Skin epidermis (tissue), 12 donors: ENCODE results near the gene GLT1D1.
"Not testable (repeated sequence)": the region's sequence is repeated elsewhere in the genome, so short reads cannot be mapped to it uniquely, and the experiment has no call there.

ENCODE experiments used
- H3K27ac ChIP-seq, 21 experiments: fragments of 200-600 bp; sonication (generic) in 11 of 21; one replicate each; pipeline ENCODE4 v1.5.0; 2020; ENCODE audit warnings: mild to moderate bottlenecking in 3 of 21, inconsistent platforms in 2 of 21, moderate library complexity in 2 of 21
- H3K4me3 ChIP-seq, 7 experiments: fragments of 200-600 bp; sonication (generic) in 2 of 7; one replicate each; pipeline ENCODE4 v1.5.0; 2020; ENCODE audit warnings: inconsistent platforms in 2 of 7, mild to moderate bottlenecking in 2 of 7, moderate library complexity in 1 of 7

Gene GLT1D1

DNA sequence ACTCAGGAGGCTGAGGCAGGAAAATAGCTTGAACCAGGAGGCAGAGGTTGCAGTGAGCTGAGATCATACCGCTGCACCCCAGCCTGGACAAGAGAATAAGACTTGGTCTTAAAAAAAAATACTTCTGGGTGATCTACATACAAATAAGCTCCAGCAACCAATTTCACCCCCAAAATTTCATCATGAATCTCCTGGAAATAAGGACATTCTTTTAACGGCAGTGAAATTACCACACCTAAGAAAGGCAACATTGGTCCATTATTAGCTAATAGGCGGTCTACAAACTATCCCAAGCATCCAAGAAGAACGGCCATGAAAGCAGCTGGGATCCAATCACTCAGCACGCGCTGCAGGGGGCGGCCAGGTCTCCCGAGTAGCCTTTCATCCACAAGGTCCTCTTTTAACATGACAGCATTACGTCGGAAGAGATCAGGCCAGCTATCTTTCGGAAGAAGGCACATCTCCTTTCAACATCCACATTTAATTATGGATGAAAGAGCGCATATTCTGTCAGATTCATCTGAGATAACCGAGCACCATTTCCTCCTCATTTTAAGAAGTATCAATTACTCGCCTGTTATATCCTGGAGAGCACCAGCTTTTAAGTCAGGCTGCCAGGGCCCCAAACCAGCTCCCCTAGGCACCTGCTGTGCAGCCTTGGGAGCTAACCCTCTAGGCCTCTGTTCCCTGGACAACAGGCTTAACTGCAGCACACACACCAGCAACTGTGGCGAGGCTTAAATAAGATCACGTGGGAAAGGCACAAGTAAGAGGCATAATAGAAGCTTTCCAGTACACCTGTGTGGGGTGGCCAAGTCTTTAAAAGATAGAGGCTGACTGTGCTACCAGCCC, 33.8 kb upstream of the GLT1D1 start:
- Histone ChIP-seq H3K4me3 (no peak overlapping the region), H3K27ac (peak overlapping the region in 3 of 21 experiments; percentile 26 to 81 (median 35))

DNA sequence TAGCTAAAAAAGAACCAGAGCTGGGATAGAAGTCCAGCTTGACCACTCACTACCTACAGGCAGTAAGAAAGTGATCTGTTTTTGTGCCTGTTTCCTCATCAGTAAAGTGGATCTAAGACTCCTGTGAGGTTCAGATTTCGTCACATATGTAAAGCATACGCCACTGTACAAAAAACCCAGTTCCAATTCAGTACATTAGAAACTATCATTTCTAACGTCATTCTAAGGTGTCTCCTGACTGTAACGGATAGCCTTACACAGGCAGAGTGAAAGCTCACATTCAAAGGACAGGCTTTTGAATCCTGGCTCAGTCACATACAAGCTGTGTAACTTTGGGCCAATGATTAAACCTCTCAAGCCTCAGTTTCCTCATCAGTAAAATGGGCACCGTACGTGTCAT, 33.0 kb upstream of the GLT1D1 start:
- peak overlapping the region in 4 of 21 experiments; percentile 35 to 61 (median 47) for H3K27ac ChIP-seq
- H3K4me3 ChIP-seq, result no peak overlapping the region

DNA sequence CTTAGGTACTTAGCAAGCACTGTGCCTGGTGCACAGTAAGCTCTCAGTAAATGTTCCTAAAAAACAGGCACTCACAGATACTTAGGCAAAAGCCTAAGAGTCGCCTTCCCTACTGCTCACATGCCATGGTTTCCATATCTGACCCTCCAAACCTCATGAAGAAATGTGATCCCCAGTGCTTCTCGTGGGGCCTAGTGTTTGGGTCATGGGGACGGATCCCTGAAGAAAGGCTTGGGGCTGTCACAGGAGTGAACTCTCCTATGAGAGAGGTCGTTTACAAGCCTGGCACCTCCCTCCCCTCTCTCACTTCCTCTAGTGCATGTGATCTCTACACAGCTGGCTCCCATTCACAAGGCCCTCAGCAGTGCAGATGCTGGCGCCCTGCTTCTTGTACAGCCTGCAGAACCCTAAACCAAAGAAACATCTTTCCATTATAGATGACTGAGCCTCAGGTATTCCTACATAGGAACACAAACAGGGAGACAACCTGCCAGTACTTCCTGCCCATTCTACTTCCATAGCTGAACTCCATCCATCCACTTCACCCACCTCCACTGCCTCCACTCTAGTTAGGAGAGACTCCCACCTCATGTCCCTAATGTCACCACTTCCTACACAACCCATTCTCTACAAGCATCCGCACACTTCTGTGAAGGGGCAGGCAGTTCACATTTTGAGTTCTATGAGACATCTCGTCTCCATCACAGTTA, 32.4 kb upstream of the GLT1D1 start:
- Histone ChIP-seq H3K4me3 (no peak overlapping the region), H3K27ac (peak overlapping the region in 7 of 21 experiments; percentile 18 to 61 (median 42))

DNA sequence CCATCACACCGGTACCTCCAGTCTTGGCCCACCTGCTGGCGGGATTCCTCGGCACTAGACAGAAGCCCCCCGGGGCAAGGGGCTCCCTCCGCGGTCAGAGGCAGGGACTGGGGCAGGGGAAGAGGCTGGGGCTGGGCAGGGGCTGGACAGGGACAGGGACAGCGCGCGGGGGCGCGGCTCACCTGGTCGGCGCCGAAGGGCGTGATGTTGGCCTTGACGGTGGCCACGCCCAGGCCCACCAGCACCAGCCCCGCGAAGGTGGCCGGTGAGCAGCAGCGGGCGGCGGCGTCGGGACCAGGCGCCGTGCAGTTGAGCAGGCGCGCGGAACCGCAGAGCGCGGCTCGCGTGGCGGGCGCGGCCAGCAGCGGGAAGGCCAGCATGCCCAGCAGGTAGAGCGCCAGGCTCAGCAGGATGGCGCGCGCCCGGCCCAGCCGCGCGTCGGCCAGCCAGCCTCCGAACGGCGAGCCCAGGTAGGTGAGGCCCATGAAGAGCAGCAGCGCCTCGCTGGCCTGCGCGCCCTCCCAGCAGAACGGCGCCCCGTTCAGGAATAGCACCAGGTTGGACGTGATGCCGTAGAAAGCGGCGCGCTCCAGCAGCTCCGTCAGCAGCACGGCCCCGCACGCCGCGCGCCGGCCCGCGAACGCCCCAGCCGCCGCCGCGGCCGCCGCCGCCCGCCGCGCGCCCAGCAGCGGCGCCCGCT, 29.9 kb upstream of the GLT1D1 start:
- Histone ChIP-seq H3K4me3 (peak overlapping the region; percentile 81 to 98 (median 88)), H3K27ac (peak overlapping the region; percentile 73 to 95 (median 88))

DNA sequence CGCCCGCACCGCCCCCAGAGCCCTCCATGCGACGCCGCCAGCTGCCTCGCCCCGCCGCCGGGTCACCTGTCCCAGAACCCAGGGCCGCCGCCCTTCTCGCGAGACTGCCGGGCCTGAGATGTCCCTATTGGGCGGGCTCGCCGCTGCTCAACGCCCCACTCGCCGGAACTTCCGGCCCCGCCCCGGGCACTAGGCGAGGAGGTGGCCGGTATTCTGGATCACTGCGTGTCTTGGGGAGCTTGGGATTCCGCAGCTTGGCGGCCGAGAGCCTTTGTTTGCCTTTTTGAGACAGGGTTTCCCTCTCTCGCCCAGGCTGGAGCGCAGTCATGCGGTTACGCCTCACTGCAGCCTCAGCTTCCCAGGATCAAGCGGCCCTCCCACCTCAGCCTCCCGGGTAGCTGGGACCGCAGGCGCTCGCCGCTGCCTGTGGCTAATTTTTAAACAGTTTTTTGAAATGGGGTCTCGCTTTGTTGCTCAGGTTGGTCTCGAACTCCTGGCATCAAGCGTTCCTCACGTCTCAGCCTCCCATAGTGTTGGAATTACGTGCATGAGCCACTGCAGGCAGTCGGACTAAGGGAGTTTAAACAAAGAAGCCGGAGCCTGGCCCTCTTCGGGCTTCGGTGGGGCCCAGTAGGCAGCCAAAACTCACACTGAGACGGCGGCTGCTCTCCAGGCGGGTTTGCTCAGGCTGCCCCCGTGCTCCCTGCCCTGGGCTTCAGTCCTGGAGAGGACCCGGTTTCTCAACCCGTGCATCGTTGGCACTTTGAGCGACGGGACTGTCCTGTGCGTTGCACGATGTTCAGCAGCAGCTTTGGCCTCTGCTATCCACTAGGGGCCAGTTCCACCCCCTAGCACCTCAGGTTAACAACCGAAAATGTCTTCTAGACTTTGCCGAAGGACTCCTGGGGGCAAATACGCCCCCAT, 29.1 kb upstream of the GLT1D1 start, which contains the start of gene SLC15A4:
Gene SLC15A4, minus strand, starts transcription at position 43 of the 924 bp plus-strand sequence. Its CDS starts 15 bp downstream, at position 28.
- Histone ChIP-seq H3K4me3 (peak within 1 kb of the TSS; percentile 81 to 98 (median 88)), H3K27ac (peak within 1 kb of the TSS; percentile 80 to 95 (median 88))

DNA sequence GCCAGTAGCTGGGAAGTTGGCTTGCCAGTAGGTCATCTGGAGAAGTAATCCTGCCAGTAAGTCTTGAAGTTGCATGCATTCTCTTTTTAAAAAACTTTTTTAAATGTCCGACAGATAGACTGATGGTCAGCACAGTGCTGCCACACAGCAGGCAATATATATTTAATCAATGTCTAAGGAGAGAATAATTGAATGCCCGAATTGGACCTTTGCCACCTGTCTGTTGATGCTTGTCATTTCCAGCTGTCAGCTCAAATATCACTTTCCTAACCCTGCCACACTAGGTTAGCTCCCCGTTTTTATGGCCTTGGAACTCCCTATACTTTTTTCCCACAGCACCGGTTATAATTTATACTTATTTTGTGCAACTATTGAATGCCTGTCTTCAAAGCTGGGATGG, 27.4 kb upstream of the GLT1D1 start:
- no peak overlapping the region for H3K27ac ChIP-seq
- no peak overlapping the region for H3K4me3 ChIP-seq

DNA sequence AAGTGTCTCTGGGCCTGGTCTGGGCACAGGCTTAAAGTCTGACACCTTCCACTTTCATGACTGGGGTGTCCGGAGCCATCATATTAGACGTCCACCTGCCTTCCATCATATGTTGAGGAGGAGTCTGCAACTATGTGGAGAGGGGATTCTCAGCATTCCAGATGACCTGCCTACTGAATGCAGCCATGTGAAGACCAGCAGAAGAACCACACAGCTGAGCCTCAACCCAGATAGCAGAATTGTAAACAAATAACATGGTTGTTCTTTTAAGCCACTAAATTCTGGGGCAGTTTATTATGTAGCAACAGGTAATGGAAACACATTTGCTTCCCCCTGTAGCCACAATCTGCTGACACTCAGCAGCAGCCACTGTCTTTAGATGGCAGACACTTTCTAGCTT, 25.6 kb upstream of the GLT1D1 start:
- Histone ChIP-seq H3K4me3 (no peak overlapping the region), H3K27ac (no peak overlapping the region)

DNA sequence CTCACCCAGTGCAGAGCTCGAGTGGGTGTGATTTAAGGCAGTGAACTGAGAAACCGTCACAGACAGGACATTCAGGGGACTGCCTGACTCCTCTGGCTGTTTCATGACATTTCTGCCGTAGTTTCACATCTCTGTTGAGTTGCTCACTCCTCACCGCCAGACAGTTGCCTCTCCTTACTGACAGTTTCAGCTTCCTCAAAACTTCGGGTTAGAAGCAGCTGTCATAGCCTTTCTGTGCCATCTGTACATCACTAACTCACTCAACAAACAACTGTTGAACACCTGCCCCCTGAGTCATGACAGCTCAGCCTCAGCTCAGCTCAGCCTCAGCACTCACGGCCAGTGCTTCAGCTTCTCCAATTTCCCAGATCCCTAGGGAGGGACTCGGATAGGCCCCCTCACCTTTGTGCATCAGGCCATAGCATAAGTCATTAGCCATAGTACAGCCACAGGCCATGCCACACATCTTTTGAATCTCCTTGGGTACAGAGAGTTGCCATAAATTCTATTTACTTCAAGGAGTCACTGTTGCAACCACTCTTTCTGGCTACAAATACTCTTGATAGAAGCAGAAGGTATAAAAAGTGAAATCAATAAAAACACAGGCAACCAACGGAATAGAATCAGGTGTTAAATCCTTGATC, 23.3 kb upstream of the GLT1D1 start:
- Histone ChIP-seq H3K4me3 (no peak overlapping the region), H3K27ac (peak overlapping the region in 2 of 21 experiments; percentile 34 to 37)

DNA sequence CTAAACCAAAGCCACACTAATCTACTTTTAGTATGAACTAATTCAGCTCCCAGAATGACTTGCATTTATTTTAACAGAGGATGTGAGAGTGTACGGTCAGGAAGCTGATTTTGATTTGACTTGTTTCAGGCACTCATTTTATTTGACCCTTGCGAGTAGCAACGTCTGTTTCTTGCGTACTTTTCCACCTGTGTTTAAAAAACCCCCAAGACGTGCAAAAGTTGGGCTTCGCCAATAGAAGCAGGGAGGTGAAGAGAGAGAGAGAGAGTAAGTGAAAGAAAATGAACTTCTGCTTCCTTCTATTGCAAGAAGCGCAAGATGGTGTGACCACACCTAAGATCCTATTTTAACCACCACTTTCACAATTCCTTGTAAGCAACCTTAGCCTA, 22.8 kb upstream of the GLT1D1 start:
- Histone ChIP-seq H3K4me3 (no peak overlapping the region), H3K27ac (peak overlapping the region in 2 of 21 experiments; percentile 0 to 34)

DNA sequence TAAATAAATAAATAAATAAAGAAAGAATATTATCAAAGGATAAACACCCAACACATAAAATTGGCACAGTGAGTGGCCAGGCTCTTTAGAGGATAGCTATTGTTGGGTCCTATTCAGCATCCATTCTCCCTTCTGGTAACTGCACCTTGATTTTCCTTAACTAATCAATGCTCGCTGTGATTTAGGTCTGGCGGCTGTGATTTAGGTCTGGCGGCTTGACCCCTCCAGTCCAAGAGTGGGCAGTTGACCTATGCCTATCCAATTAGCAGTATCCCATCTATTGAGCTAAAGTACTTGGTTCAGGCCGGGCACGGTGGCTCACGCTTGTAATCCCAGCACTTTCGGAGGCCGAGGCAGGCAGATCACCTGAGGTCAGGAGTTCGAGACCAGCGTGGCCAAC, 19.9 kb upstream of the GLT1D1 start:
- no peak overlapping the region for H3K4me3 ChIP-seq
- H3K27ac ChIP-seq, result no peak overlapping the region

DNA sequence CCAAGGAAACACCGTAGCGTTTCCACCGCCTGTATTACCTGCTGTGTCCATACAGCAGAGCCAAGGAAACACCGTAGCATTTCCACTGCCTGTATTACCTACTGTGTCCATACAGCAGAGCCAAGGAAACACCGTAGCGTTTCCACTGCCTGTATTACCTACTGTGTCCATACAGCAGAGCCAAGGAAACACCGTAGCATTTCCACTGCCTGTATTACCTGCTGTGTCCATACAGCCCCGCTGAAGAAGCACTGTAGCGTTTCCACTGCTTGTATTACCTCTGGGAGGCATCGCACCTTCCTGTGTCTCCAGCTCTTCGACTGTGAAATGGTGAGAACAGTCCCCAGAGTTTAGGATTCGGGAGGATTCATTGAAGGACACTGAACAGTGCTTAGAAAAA, 13.4 kb upstream of the GLT1D1 start:
- H3K4me3 ChIP-seq, H3K27ac ChIP-seq: not testable (repeated sequence)

DNA sequence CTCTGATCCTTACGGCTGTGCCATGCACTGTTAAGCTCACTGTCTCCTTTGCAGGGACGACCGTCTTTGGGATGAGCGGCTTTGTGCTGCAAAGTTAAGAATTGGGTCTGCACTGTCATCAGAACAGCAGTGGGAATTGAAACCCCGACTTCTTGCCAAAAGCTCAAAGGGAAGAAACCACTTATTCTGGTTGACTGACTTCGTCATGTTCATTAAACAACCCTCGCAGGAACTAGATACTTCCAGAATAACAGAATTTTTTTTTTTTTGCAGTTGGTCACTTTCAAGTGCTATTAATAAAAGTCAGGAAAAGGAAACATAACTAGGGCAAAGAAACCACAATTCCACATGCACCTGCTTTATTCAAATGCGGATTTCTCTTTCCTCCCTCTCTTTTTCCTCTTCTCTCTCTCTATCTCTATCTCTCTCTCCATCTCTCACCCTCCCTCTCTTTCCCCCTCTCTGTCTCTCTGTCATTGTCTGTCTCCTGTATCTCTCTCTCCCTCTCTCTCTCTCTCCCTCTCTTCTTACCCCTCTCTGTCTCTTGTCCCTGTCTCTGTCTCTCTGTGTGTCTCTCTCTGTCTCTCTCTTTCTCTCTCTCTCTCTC, 12.3 kb upstream of the GLT1D1 start:
- Histone ChIP-seq H3K4me3 (no peak overlapping the region), H3K27ac (no peak overlapping the region)

DNA sequence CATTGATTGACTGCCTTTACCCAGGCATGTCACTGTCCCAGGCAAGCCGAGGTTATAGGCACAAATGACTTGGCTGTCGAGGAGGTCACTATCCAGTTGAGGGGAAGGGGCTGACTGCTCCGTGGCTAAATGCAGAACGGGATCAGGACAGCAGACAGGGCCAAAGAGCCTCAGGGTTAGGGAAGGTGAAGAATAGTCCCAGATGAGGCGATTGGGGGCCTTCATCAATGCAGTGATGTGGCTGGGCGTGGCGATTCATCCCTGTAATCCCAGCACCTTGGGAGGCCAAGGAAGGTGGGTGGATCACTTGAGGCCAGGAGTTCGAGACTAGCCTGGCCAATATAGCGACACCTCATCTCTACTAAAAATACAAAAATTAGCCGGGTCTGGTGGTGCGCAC, 10.7 kb upstream of the GLT1D1 start:
- H3K27ac ChIP-seq, result no peak overlapping the region
- no peak overlapping the region for H3K4me3 ChIP-seq

DNA sequence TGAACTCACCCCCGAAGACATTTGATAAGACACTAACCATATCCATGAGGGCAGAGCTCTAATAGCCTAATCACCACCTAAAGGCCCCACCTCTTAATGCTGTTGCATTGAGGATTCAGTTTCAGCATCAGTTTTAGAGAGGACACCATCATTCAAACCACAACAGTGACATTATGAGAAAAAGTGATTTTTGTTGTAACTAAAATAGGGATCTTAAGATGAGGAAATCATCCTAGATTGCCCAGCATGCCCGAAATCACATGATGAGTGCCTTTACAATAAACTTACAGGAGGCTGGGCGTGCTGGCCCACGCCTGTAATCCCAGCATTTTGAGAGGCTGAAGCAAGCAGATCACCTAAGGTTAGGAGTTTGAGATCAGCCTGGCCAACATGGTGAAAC, 9.7 kb upstream of the GLT1D1 start:
- Histone ChIP-seq H3K4me3 (no peak overlapping the region), H3K27ac (no peak overlapping the region)

DNA sequence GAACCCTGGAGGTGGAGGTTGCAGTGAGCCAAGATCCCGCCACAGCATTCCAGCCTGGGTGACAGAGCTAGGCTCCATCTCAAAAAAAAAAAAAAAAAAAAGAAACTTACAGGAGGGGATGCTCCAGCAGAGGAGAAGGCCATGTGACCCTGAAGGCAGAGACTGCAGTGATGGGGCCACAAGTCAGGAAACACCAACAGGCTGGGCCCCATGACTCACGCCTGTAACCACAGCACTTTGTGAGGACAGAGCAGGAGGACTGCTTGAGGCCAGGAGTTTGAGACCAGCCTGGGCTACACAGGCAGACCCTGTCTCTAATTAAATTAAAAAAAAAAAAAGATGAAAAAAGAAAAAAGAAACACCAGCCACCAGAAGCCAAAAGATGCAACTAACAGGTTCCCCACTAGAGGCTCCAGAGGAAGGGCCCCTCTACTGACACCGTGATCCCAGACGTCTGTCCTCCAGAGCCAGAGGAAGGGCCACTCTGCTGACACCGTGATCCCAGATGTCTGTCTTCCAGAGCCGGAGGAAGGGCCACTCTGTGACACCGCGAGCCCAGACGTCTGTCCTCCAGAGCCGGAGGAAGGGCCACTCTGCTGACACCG, 9.1 kb upstream of the GLT1D1 start:
- no peak overlapping the region for H3K27ac ChIP-seq
- no peak overlapping the region for H3K4me3 ChIP-seq

DNA sequence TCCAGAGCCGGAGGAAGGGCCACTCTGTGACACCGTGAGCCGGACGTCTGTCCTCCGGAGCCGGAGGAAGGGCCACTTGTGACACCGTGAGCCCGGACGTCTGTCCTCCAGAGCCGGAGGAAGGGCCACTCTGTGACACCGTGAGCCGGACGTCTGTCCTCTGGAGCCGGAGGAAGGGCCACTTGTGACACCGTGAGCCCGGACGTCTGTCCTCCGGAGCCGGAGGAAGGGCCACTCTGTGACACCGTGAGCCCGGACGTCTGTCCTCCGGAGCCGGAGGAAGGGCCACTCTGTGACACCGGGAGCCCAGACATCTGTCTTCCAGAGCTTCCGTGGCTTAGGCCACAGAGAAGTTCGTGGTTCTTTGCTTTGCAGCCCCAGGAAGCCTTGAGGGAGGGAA, 6.6 kb upstream of the GLT1D1 start:
- not testable (repeated sequence) for H3K27ac ChIP-seq, H3K4me3 ChIP-seq

DNA sequence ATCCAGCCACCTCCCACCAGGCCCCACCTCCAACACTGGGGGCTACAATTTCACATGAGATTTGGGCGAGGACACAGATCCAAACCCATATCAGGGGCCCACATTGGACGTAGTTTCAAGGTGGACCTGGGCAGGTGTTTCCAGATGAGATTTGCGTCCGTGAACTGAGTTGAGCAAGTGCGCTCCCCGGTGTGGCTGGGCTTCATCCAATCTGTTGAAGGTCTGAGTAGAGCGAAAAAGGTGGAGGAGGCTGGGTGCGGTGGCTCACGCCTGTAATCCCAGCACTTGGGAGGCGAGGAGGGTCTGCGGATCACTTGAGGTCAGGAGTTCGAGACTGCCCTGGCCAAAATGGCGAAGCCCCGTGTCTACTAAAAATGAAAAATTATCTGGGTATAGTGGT, 4.9 kb upstream of the GLT1D1 start:
- H3K27ac ChIP-seq, result no peak overlapping the region

DNA sequence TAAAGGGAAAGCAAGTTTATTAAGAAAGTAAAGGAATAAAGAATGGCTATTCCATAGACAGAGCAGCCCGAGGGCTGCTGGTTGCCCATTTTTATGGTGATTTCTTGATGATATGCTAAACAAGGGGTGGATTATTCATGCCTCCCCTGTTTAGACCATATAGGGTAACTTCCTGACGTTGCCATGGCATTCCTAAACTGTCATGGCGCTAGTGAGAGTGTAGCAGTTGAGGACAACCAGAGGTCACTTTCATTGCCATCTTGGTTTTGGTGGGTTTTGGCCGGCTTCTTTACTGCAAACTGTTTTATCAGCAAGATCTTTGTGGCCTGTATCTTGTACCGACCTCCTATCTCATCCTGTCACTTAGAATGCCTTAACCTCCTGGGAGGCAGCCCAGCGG, 3.5 kb upstream of the GLT1D1 start:
- not testable (repeated sequence) for H3K4me3 ChIP-seq, H3K27ac ChIP-seq

More for the DNA sequence above, 4.9 kb upstream of the GLT1D1 start:
- H3K4me3 ChIP-seq, result no peak overlapping the region
